ENCODE data around the gene DAGLA.

Gene DAGLA

DNA sequence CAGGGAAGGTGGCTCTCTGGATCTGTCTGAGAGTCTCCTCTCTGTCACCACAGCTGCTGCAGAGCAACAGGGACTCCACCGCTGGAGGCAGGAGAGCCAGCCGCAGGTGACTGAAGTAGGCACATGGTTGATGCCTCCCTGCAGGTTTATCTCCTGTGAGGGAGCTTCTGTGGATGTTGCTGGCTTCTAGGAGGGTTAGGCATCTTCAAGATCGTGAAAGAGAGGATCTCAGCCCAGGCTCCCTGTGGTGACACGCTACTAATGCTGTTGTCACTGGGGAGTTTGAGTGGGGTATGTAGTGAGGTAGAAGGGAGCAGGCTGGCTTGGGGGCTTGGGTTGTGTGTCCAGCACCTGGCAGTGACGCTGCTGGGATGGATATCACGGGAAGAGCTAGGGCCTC is 34.1 kb downstream of the DAGLA start:
- peaks cover 2% of the 10 kb centered on the region for H3K4me1 Mint-ChIP-seq
- no peaks in the 10 kb centered on the region for H3K36me3 Mint-ChIP-seq
- no peak overlapping the region for H3K4me3 Mint-ChIP-seq
- peaks cover 16% of the 10 kb centered on the region for H3K27me3 Mint-ChIP-seq
- H3K27ac Mint-ChIP-seq, result no peak overlapping the region
- no peaks in the 10 kb centered on the region for H3K9me3 Mint-ChIP-seq
- no peak for DNase-seq (ENCODE audit: low spot score in 2 of 2)
- no peak for ATAC-seq (ENCODE audit: low read depth)

DNA sequence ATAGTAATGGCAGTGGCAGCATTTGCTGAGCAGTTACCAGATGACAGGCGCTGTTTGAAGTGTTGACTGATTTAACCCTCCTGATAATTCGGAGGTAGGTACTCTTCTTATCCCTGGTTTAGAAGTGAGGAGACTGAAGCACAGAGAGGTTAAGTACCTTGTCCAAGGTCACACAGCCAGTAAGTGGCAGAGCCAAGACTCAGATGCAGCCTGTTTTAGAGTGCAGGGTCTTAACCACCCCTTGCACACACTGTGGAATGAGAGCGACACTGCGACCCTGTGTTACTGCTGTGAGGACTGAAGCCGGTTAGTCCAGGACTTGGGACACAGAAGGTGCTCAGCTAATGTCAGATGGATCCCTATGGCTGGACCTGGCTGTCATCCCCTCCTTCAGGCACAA is 34.7 kb downstream of the DAGLA start:
- Mint-ChIP-seq H3K27me3 (peaks cover 16% of the 10 kb centered on the region), H3K4me3 (no peak overlapping the region), H3K27ac (no peak overlapping the region), H3K9me3 (no peaks in the 10 kb centered on the region), H3K36me3 (no peaks in the 10 kb centered on the region), H3K4me1 (peaks cover 2% of the 10 kb centered on the region)
- ATAC-seq (ENCODE audit: low read depth) (no peak), DNase-seq (ENCODE audit: low spot score in 2 of 2) (no peak)

DNA sequence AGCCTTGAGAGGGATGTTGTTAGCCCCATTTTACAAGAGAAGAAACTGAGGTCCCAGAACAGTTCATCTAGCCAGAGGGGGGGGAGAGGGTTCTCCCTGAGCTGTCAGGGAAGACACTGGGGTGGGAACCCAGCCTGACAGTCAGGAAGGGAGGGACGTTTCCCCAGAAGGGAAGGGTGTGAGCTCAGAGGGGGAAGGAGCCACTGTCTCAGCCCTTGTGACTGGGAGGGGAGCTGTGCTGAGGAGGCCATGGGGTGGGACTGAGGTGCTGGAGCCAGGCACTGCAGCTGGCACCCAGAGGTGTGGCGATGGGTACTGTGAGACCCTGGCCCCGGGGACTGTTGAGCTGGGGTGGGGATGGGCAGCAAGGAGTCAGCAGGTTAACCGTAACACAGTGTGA is 35.7 kb downstream of the DAGLA start:
- no peak overlapping the region for H3K27ac Mint-ChIP-seq
- H3K36me3 Mint-ChIP-seq, result no peaks in the 10 kb centered on the region
- H3K4me1 Mint-ChIP-seq, result peaks cover 2% of the 10 kb centered on the region
- no peaks in the 10 kb centered on the region for H3K9me3 Mint-ChIP-seq
- H3K27me3 Mint-ChIP-seq, result peaks cover 15% of the 10 kb centered on the region
- DNase-seq (ENCODE audit: low spot score in 2 of 2) (no peak), ATAC-seq (ENCODE audit: low read depth) (no peak)
- H3K4me3 Mint-ChIP-seq, result no peak overlapping the region

DNA sequence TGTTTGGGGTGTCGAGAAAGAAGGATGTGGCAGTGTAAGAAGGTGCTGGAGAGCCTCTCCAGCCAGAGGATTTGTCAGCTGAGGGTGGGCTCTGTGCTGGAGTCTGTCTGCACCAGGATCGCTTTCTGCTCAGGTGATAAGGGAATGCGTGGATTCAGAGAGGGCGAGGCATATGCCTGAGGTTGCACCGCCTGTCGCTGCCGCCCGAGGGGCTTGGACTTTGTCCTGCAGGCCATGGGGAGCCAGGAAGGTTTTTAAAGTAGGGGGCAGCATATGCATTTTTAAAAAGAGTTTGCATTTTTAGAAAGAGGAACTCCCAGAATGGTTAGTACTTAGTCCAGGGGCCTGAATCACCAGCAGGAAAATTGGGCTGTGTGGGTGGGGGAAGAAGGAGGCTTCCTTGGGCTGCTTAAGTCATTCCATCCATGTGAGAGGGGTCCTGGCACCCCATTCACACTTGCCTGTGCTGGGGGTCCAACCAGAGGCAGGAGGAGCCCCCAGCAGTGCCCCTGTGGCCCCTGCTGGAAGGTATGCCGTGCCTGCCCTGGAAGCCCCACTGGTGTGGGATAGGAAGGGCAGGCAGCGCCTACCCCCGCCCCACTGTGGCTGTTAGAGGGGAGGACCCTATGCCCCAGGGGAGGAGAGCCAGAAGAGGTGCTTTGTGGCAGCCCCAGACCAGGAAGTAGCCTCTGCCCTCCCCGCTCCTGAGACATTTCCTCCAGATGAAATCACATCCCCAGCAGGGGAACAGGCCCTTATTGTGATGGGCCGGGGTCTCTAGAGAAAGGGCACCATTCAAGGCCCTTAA is 36.5 kb downstream of the DAGLA start:
- peaks cover 14% of the 10 kb centered on the region for H3K27me3 Mint-ChIP-seq
- no peak overlapping the region for H3K27ac Mint-ChIP-seq
- DNase-seq (ENCODE audit: low spot score in 2 of 2) (no peak), ATAC-seq (ENCODE audit: low read depth) (no peak)
- no peaks in the 10 kb centered on the region for H3K9me3 Mint-ChIP-seq
- H3K4me3 Mint-ChIP-seq, result no peak overlapping the region
- peaks cover 2% of the 10 kb centered on the region for H3K4me1 Mint-ChIP-seq
- H3K36me3 Mint-ChIP-seq, result no peaks in the 10 kb centered on the region

GRCh38 chr11:61717286-61718033 is 37.3 kb downstream of the DAGLA start:
- Mint-ChIP-seq H3K27me3 (peaks cover 14% of the 10 kb centered on the region), H3K27ac (no peak overlapping the region), H3K4me1 (peaks cover 2% of the 10 kb centered on the region), H3K36me3 (no peaks in the 10 kb centered on the region), H3K9me3 (no peaks in the 10 kb centered on the region), H3K4me3 (no peak overlapping the region)
- ATAC-seq (ENCODE audit: low read depth) (no peak), DNase-seq (ENCODE audit: low spot score in 2 of 2) (no peak)

DNA sequence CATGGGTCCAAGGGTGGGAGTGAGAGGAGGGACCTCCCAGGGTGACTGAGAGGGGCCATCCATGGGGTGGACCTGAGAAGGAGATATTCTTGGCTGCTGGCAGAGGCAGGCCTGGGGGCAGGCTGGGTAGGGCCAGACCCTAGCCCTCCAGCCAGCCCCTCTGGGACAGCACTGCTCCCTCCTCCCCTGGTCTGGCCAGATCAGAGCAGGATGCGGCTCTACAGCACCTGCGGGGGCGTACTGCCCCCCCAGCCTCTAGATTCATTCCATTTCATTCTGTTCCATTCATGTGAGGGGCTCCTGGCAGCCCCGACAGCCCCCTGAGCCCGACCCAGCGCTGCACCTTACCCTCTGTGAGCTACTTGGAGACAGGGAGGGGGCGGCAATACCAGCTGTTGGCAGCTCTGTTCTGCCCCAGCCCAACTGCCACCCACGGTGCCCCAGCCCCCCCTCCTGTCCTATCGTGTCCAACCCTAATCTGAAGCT is 37.9 kb downstream of the DAGLA start:
- H3K4me3 Mint-ChIP-seq, result no peak overlapping the region
- peaks cover 2% of the 10 kb centered on the region for H3K4me1 Mint-ChIP-seq
- no peaks in the 10 kb centered on the region for H3K36me3 Mint-ChIP-seq
- peaks cover 14% of the 10 kb centered on the region for H3K27me3 Mint-ChIP-seq
- DNase-seq (ENCODE audit: low spot score in 2 of 2), result no peak
- no peaks in the 10 kb centered on the region for H3K9me3 Mint-ChIP-seq
- H3K27ac Mint-ChIP-seq, result no peak overlapping the region
- no peak for ATAC-seq (ENCODE audit: low read depth)

DNA sequence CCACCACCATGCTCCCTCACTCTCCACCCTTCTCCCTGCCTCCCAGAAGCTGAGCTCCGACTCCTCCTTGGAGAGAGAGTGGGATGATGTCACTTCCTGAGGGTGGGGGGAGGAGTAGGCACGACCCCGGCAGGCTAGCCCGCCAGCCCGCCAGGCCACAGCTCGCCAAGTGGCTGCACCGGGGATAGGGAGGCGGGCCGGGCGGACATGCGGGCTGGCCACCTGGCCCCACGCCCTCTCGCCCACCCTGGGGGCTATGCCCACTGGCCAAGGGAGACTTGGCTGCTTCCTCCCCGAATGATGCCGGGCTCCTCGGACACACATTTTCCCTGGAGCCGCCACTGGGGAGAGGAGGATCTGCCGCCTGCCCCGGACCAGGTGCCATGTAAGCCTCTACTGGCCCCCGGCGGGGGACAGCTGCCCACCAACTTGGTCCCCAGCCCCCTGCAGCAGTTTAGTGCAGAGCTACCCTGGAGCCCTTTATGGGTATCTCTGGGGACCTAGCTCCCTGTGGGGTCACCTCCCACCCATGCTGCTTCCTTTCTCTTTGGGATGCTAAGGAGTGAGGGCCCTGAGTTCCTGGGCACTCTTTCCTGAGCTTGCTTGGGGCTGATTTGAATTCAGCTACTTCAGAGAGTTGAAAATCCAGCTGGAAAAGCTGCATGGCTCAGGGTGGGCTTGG is 38.6 kb downstream of the DAGLA start:
- H3K27me3 Mint-ChIP-seq, result peaks cover 14% of the 10 kb centered on the region
- DNase-seq (ENCODE audit: low spot score in 2 of 2) (no peak), ATAC-seq (ENCODE audit: low read depth) (no peak)
- H3K27ac Mint-ChIP-seq, result no peak overlapping the region
- H3K4me3 Mint-ChIP-seq, result no peak overlapping the region
- H3K4me1 Mint-ChIP-seq, result peaks cover 2% of the 10 kb centered on the region
- H3K36me3 Mint-ChIP-seq, result no peaks in the 10 kb centered on the region
- H3K9me3 Mint-ChIP-seq, result no peaks in the 10 kb centered on the region

DNA sequence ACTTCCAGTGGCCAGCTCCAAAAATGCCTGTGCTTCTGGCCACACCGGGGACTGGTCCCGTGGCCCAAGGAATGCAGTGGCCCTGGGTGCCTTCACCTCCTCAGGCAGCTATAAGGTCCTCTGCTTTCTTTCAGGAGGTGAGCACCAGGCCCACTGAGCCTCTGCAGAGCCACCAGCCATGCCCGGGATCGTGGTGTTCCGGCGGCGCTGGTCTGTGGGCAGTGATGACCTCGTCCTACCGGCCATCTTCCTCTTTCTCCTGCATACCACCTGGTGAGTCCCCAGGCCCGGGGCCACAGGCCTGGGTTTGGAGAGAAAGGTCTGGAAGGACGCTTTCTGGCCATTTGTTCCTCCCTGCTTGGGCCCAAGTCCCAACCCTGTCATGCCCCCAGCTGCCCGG is 39.8 kb downstream of the DAGLA start:
- Mint-ChIP-seq H3K4me1 (peaks cover 2% of the 10 kb centered on the region), H3K27ac (no peak overlapping the region), H3K27me3 (peaks cover 12% of the 10 kb centered on the region), H3K4me3 (no peak overlapping the region), H3K36me3 (no peaks in the 10 kb centered on the region), H3K9me3 (no peaks in the 10 kb centered on the region)
- DNase-seq (ENCODE audit: low spot score in 2 of 2) (no peak), ATAC-seq (ENCODE audit: low read depth) (no peak)

DNA sequence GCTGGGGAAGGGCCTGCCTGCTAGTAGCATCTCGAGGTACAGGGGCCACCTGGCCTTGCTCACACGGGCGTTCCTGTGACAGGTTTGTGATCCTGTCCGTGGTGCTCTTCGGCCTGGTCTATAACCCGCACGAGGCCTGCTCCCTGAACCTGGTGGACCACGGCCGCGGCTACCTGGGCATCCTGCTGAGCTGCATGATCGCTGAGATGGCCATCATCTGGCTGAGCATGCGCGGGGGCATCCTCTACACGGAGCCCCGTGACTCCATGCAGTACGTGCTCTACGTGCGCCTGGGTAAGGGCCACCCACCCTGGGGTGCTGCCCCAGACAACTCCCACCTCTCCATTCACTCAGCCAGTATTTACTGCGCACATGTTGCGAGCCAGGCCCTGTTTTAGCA is 40.4 kb downstream of the DAGLA start:
- Mint-ChIP-seq H3K36me3 (no peaks in the 10 kb centered on the region), H3K9me3 (no peaks in the 10 kb centered on the region)

GRCh38 chr11:61724437-61724836 is 44.2 kb downstream of the DAGLA start:
- no peak for ATAC-seq (ENCODE audit: low read depth)
- H3K27ac Mint-ChIP-seq, result no peak overlapping the region

More for the DNA sequence above, 40.4 kb downstream of the DAGLA start:
- Mint-ChIP-seq H3K4me1 (peaks cover 2% of the 10 kb centered on the region), H3K27ac (no peak overlapping the region), H3K27me3 (peaks cover 11% of the 10 kb centered on the region), H3K4me3 (no peak overlapping the region)
- DNase-seq (ENCODE audit: low spot score in 2 of 2) (no peak), ATAC-seq (ENCODE audit: low read depth) (no peak)

DNA sequence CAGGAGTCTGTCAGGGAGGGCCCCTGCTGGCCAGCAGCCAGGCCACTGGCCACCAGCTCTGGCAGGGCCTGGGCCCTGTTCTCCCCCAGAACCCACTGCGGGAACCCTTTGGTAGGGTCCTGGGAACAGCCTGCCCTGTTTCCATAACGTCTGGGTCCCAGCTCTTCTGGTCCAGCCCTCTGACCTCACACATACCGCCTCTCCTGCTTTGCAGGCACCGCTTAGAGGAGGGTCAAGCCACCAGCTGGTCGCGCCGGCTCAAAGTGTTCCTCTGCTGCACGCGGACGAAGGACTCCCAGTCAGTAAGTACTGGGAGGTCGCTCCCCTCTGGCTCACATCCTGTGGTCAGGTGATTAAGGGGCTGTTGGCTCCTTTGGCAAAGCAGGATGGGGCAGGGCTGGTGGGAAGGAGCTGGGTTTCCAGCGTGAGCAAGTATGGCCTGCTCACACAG is 45.6 kb downstream of the DAGLA start:
- no peak for DNase-seq (ENCODE audit: low spot score in 2 of 2)
- H3K36me3 Mint-ChIP-seq, result no peaks in the 10 kb centered on the region
- H3K9me3 Mint-ChIP-seq, result no peaks in the 10 kb centered on the region
- no peak overlapping the region for H3K27ac Mint-ChIP-seq
- H3K4me1 Mint-ChIP-seq, result no peaks in the 10 kb centered on the region
- no peak overlapping the region for H3K4me3 Mint-ChIP-seq
- H3K27me3 Mint-ChIP-seq, result peaks cover 7% of the 10 kb centered on the region
- ATAC-seq (ENCODE audit: low read depth), result no peak

More at GRCh38 chr11:61724437-61724836, 44.2 kb downstream of the DAGLA start:
- H3K4me3 Mint-ChIP-seq, result no peak overlapping the region
- no peak for DNase-seq (ENCODE audit: low spot score in 2 of 2)
- peaks cover 7% of the 10 kb centered on the region for H3K27me3 Mint-ChIP-seq
- no peaks in the 10 kb centered on the region for H3K36me3 Mint-ChIP-seq
- H3K4me1 Mint-ChIP-seq, result no peaks in the 10 kb centered on the region
- no peaks in the 10 kb centered on the region for H3K9me3 Mint-ChIP-seq

DNA sequence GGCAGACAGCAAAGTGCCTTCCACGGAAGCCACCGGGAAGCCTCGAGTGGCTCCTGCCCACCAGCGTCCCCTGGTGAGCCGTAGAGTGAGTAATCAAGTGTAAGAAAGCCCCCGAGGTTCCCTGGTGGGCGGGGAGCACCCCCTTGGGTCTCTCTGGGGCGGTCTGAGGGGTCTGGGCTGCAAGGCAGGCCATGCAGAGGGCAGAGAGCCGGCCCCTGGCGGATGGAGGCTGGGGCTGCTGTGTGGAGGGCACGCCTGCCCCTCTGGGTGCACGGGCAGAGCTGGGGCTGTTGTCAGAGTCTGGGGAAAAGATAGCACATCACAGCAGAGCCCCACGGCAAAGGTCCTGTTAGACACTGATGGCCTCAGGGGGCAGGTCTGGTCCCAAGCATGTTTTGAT is 46.6 kb downstream of the DAGLA start:
- ATAC-seq (ENCODE audit: low read depth) (no peak), DNase-seq (ENCODE audit: low spot score in 2 of 2) (no peak)
- Mint-ChIP-seq H3K27me3 (peaks cover 7% of the 10 kb centered on the region), H3K36me3 (no peaks in the 10 kb centered on the region), H3K4me1 (no peaks in the 10 kb centered on the region), H3K4me3 (no peak overlapping the region), H3K27ac (no peak overlapping the region), H3K9me3 (no peaks in the 10 kb centered on the region)

DNA sequence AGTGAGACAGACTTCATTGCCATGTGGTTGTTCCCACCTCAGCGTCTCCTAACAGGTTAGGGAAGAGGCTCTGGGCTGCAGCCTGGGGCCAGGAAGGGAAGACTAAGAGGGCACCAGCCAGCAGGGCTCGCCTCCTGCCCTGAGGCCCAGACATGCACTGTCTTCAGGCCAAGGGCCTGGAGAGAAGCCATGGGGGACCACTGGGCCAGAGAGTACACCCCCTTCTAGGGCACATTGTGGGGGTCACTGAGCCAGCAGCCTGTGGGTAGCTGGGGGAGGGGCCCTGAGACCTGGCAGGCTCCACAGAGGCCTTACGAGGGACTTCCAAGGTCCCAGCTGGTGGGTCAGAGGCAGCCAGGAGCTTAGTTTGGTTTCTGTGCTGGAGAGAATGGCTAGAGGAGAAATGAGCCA is 47.2 kb downstream of the DAGLA start:
- Mint-ChIP-seq H3K9me3 (no peaks in the 10 kb centered on the region), H3K27ac (no peak overlapping the region), H3K36me3 (no peaks in the 10 kb centered on the region), H3K4me1 (no peaks in the 10 kb centered on the region), H3K27me3 (peaks cover 7% of the 10 kb centered on the region), H3K4me3 (no peak overlapping the region)
- DNase-seq (ENCODE audit: low spot score in 2 of 2) (no peak), ATAC-seq (ENCODE audit: low read depth) (no peak)
